ENCODE measurements around the gene SENP5. TPM values are rescaled to one million over a fixed set of nuclear protein-coding genes. Genes with fewer than 3 reads are reported as not detected.

Gene SENP5
- total RNA-seq, 2 donors from 2014 or later, result 29.5 to 37.2 TPM

Other genes starting within 250 kb of the SENP5 start
- 10 to 100 TPM; 26.5 to 42.3 TPM for gene NRROS, start 228.2 kb upstream of the SENP5 start, total RNA-seq
- gene CEP19, start 155.7 kb upstream of the SENP5 start, total RNA-seq, result 1 to 10 TPM; 3.7 to 4.5 TPM
- 10 to 100 TPM; 38.6 to 52.8 TPM for gene PIGX, start 155.5 kb upstream of the SENP5 start, total RNA-seq
- gene PAK2, start 128.1 kb upstream of the SENP5 start, total RNA-seq, result 100 to 1,000 TPM in 1 of 2 donors, 10 to 100 TPM in 1; 94.8 to 108 TPM
- 10 to 100 TPM; 68.1 to 89.0 TPM for gene NCBP2, start 74.6 kb downstream of the SENP5 start, total RNA-seq
- under 1 TPM; 0.78 to 0.82 TPM for gene PIGZ, start 100.9 kb downstream of the SENP5 start, total RNA-seq
- 1 to 10 TPM; 6.0 to 9.7 TPM for gene MELTF, start 161.9 kb downstream of the SENP5 start, total RNA-seq

Measured in activated T-helper 17 cell treated with anti-CD3 and anti-CD28 coated beads, Interleukin-2, amount 50 U/mL, for 72 hours (primary cell).